ENCODE measurements around the gene DOCK3.
A peak's percentile ranks its signal among the peaks of the same experiment; 100 is the strongest.
"Not testable (repeated sequence)": the region's sequence is repeated elsewhere in the genome, so short reads cannot be mapped to it uniquely, and the experiment has no call there.

The DOCK3 gene

GRCh38 chr3:51385621-51386091 lies 710.9 kb downstream of the DOCK3 start:
- Histone ChIP-seq H3K27me3 (ENCODE audit: insufficient read depth, low read depth, severe bottlenecking) (no peaks in the 10 kb centered on the region), H3K27ac (peak overlapping the region; percentile 99), H3K4me3 (ENCODE audit: low read depth, low read length) (peak overlapping the region; percentile 79), H3K9me3 (ENCODE audit: severe bottlenecking) (no peaks in the 10 kb centered on the region), H3K36me3 (peaks cover 54% of the 10 kb centered on the region)
- no peak for DNase-seq
- no peak for TF ChIP-seq CTCF (IDR thresholded peaks at IDR 0.05; ENCODE audit: low read depth, low read length)

- peak overlapping the region; percentile 99 for H3K27ac ChIP-seq
- H3K4me3 ChIP-seq (ENCODE audit: low read depth, low read length) = peak overlapping the region; percentile 79
- TF ChIP-seq CTCF (IDR thresholded peaks at IDR 0.05; ENCODE audit: low read depth, low read length) = no peak
- DNase-seq = no peak
- H3K9me3 ChIP-seq (ENCODE audit: severe bottlenecking) = no peaks in the 10 kb centered on the region
- peaks cover 54% of the 10 kb centered on the region for H3K36me3 ChIP-seq
- H3K27me3 ChIP-seq (ENCODE audit: insufficient read depth, low read depth, severe bottlenecking) = no peaks in the 10 kb centered on the region
These were observed 711.6 kb downstream of the DOCK3 start for GRCh38 chr3:51386159-51386851.

GRCh38 chr3:51386852-51387229 lies 712.1 kb downstream of the DOCK3 start:
- DNase-seq = no peak
- no peak for TF ChIP-seq CTCF (IDR thresholded peaks at IDR 0.05; ENCODE audit: low read depth, low read length)
- H3K9me3 ChIP-seq (ENCODE audit: severe bottlenecking) = no peaks in the 10 kb centered on the region
- H3K27me3 ChIP-seq (ENCODE audit: insufficient read depth, low read depth, severe bottlenecking) = no peaks in the 10 kb centered on the region
- H3K36me3 ChIP-seq = peaks cover 57% of the 10 kb centered on the region
- no peak overlapping the region for H3K27ac ChIP-seq
- no peak overlapping the region for H3K4me3 ChIP-seq (ENCODE audit: low read depth, low read length)

- not testable (repeated sequence) for DNase-seq; H3K27ac ChIP-seq; H3K9me3 ChIP-seq (ENCODE audit: severe bottlenecking); H3K27me3 ChIP-seq (ENCODE audit: insufficient read depth, low read depth, severe bottlenecking); H3K4me3 ChIP-seq (ENCODE audit: low read depth, low read length)
- peaks cover 61% of the 10 kb centered on the region for H3K36me3 ChIP-seq
These were observed 712.6 kb downstream of the DOCK3 start for GRCh38 chr3:51387281-51387680.

DNA sequence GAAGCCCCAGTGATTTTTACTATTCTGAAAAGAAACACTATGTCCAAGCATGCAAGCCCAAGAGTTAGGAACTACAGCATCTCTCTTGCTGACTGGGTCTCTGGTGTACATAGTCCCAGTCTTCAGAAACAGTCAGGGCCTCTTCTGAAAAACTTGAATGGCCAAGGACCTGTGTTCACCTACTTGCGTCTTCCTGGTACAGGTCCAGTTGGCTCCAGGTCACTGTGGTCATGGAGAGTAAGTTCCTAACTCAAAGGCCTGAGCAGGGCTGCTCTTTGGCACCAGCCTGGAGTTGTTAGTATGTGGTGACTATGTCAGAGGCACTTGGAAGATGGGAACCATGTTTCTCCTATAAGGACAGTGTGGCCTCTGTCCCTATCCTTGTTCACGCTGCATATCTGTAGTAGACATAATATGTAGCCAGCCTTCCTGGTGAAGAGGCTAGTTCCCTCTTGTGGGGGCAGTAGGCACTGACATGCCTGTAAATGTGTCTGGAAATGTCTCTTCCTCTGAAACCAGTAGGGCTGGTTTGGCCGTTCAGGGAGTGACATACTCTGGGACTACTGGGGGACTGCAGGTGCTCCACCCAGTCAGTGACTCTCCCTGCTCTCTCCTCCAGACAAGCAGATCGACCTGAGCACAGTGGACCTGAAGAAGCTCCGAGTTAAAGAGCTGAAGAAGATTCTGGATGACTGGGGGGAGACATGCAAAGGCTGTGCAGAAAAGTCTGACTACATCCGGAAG lies 713.7 kb downstream of the DOCK3 start:
- peaks cover 73% of the 10 kb centered on the region for H3K36me3 ChIP-seq
- peak; percentile 37 for TF ChIP-seq CTCF (IDR thresholded peaks at IDR 0.05; ENCODE audit: low read depth, low read length)
- no peak for DNase-seq
- H3K27ac ChIP-seq = no peak overlapping the region; the same call in 1 of the 2 replicates
- H3K4me3 ChIP-seq (ENCODE audit: low read depth, low read length) = no peak overlapping the region
- H3K9me3 ChIP-seq (ENCODE audit: severe bottlenecking) = no peaks in the 10 kb centered on the region
- no peaks in the 10 kb centered on the region for H3K27me3 ChIP-seq (ENCODE audit: insufficient read depth, low read depth, severe bottlenecking)

- Histone ChIP-seq H3K4me3 (ENCODE audit: low read depth, low read length) (no peak overlapping the region), H3K27ac (no peak overlapping the region), H3K9me3 (ENCODE audit: severe bottlenecking) (no peaks in the 10 kb centered on the region), H3K27me3 (ENCODE audit: insufficient read depth, low read depth, severe bottlenecking) (no peaks in the 10 kb centered on the region), H3K36me3 (peaks cover 80% of the 10 kb centered on the region)
- peak; percentile 81 for TF ChIP-seq CTCF (IDR thresholded peaks at IDR 0.05; ENCODE audit: low read depth, low read length)
- DNase-seq = peak; percentile 76
These were observed 714.9 kb downstream of the DOCK3 start for GRCh38 chr3:51389423-51390183.
